Measurements from ENCODE around the gene RXRB.

- TF ChIP-seq POLR2AphosphoS5 (IDR thresholded peaks at IDR 0.05; ENCODE audit: low read depth, low read length): no peak
- no peak for TF ChIP-seq POLR2A (IDR thresholded peaks at IDR 0.05; ENCODE audit: low read depth, low read length)
- TF ChIP-seq SPI1 (IDR thresholded peaks at IDR 0.05; ENCODE audit: low read depth, low read length): no peak
- TF ChIP-seq POU2F2 (IDR thresholded peaks at IDR 0.05; ENCODE audit: low read depth, low read length): no peak
- no peak for TF ChIP-seq TAF1 (IDR thresholded peaks at IDR 0.05; ENCODE audit: low read depth, low read length)
These were observed 47.6 kb upstream of the RXRB start for GRCh38 chr6:33247977-33248642.
